HepG2 (cell line): ENCODE results near the gene COMMD7. TPM values are rescaled to one million over a fixed set of nuclear protein-coding genes. Genes with fewer than 3 reads are reported as not detected.
A peak's percentile ranks its signal among the peaks of the same experiment; 100 is the strongest.

Experiments
- ARID2 ChIP-seq: sonication (generic); formaldehyde crosslinking; IDR thresholded peaks from 2 replicates; pipeline ENCODE4 v1.8.1; 2022; ENCODE audit warnings: mild to moderate bottlenecking, missing genetic modification reagents, borderline replicate concordance
- ATF1 ChIP-seq: IDR thresholded peaks from 2 replicates; pipeline ENCODE4 v1.6.1; 2016; ENCODE audit warnings: mild to moderate bottlenecking, control low read depth
- BRD4 ChIP-seq: sonication (generic); formaldehyde crosslinking; IDR thresholded peaks from 2 replicates; pipeline ENCODE4 v1.4.0; 2020; ENCODE audit warnings: missing genetic modification reagents
- EED ChIP-seq: sonication (generic); formaldehyde crosslinking; IDR thresholded peaks from 2 replicates; pipeline ENCODE4 v1.5.0; 2020; ENCODE audit warnings: mild to moderate bottlenecking, missing genetic modification reagents
- LCORL ChIP-seq, 2 experiments: fragments of 450-650 bp in 1 of 2; sonication (generic) in 1 of 2; formaldehyde crosslinking in 1 of 2; IDR thresholded peaks; 2 replicates each; pipeline versions ENCODE4 v1.5.0 to v1.6.1; 2017 to 2020; ENCODE audit warnings: antibody characterized with exemption in 1 of 2, missing genetic modification reagents in 1 of 2
- NAIF1 ChIP-seq: sonication (generic); formaldehyde crosslinking; IDR thresholded peaks from 2 replicates; pipeline ENCODE4 v1.5.0; 2020; ENCODE audit warnings: mild to moderate bottlenecking, missing genetic modification reagents, borderline replicate concordance
- PATZ1 ChIP-seq: sonication (generic); formaldehyde crosslinking; IDR thresholded peaks from 2 replicates; pipeline ENCODE4 v1.4.0; 2020; ENCODE audit warnings: missing genetic modification reagents
- PCBP2 ChIP-seq: fragments of 200-400 bp; formaldehyde crosslinking; optimal IDR thresholded peaks from 2 replicates; pipeline ENCODE3; 2018; ENCODE audit warnings: low read length, low read depth; ENCODE audit not compliant: poor library complexity, severe bottlenecking
- PHB2 ChIP-seq: fragments of 450-650 bp; IDR thresholded peaks from 2 replicates; pipeline ENCODE4 v1.6.1; 2018; ENCODE audit not compliant: partially characterized antibody
- SMC3 ChIP-seq: IDR thresholded peaks from 2 replicates; pipeline ENCODE4 v1.6.1; 2011; ENCODE audit warnings: low read length, improper control_type of control experiment
- SNAI1 ChIP-seq: sonication (generic); formaldehyde crosslinking; IDR thresholded peaks from 2 replicates; pipeline ENCODE4 v1.5.0; 2020; ENCODE audit warnings: mild to moderate bottlenecking, missing genetic modification reagents, borderline replicate concordance
- SNAPC4 ChIP-seq: sonication (generic); formaldehyde crosslinking; IDR thresholded peaks from 2 replicates; pipeline ENCODE4 v1.4.0; 2020; ENCODE audit warnings: mild to moderate bottlenecking, missing genetic modification reagents
- SP140L ChIP-seq: sonication (generic); formaldehyde crosslinking; IDR thresholded peaks from 2 replicates; pipeline ENCODE4 v1.4.0; 2020; ENCODE audit warnings: missing genetic modification reagents, borderline replicate concordance
- TBX2 ChIP-seq: sonication (generic); formaldehyde crosslinking; IDR thresholded peaks from 2 replicates; pipeline ENCODE4 v1.5.0; 2020; ENCODE audit warnings: missing genetic modification reagents, mild to moderate bottlenecking, borderline replicate concordance
- YEATS4 ChIP-seq: sonication (generic); formaldehyde crosslinking; IDR thresholded peaks from 2 replicates; pipeline ENCODE4 v1.4.0; 2020; ENCODE audit warnings: missing genetic modification reagents, borderline replicate concordance
- YY1 ChIP-seq: IDR thresholded peaks from 2 replicates; pipeline ENCODE4 v1.6.1; 2011; ENCODE audit warnings: low read length, low read depth, moderate library complexity, mild to moderate bottlenecking; ENCODE audit not compliant: insufficient read depth, insufficient replicate concordance
- ZBTB42 ChIP-seq: sonication (generic); formaldehyde crosslinking; IDR thresholded peaks from 2 replicates; pipeline ENCODE4 v1.5.0; 2020; ENCODE audit warnings: mild to moderate bottlenecking, missing genetic modification reagents
- ZNF326 ChIP-seq: sonication (generic); formaldehyde crosslinking; IDR thresholded peaks from 2 replicates; pipeline ENCODE4 v1.4.0; 2020; ENCODE audit warnings: missing genetic modification reagents, borderline replicate concordance
- ZNF513 ChIP-seq: sonication (generic); formaldehyde crosslinking; conservative IDR thresholded peaks from 2 replicates; pipeline ENCODE4 v1.5.0; 2020; ENCODE audit warnings: missing genetic modification reagents
- ZNF614 ChIP-seq: IDR thresholded peaks from 2 replicates; pipeline ENCODE4 v1.6.1; 2018; ENCODE audit warnings: missing biosample characterization, missing genetic modification reagents, inconsistent platforms, borderline replicate concordance
- ZNF775 ChIP-seq: sonication (generic); formaldehyde crosslinking; IDR thresholded peaks from 2 replicates; pipeline ENCODE4 v1.4.0; 2020; ENCODE audit warnings: missing genetic modification reagents, mild to moderate bottlenecking, moderate library complexity, borderline replicate concordance
- polyA plus RNA-seq, 8 experiments: library from polyadenylated mRNA; depleted of rRNA in 3 of 8; stranded (reverse) in 7 of 8; unstranded in 1 of 8; fragments of >200 nt; fragmentation: Illumina TruSeq in 4 of 8; extraction: Trizol in 4 of 8; gene quantifications; 2 replicates each; pipeline versions ENCODE4 v1.2.1 to v1.2.3, GENCODE V29; 2011 to 2016; ENCODE audit warnings: low read depth in 4 of 8, missing spikeins in 1 of 8, mixed read lengths in 1 of 8; ENCODE audit not compliant: insufficient read depth in 1 of 8
- total RNA-seq, 5 experiments: library from RNA; depleted of rRNA; stranded (reverse); fragments of >200 nt; fragmentation: Illumina TruSeq; extraction: Trizol; gene quantifications; 2 replicates each; pipeline ENCODE4 v1.2.3, GENCODE V29; 2016; ENCODE audit warnings: low read depth in 1 of 5

Gene COMMD7
- total and polyA plus RNA-seq, 2 of the 13 experiments (the other 11 are each of a cell fraction or from before 2014, with no cell fraction given), result 42.1 to 53.3 TPM

- TF ChIP-seq LCORL (IDR thresholded peaks at IDR 0.05) (no peak), LCORL (CRISPR knock-in tag; IDR thresholded peaks at IDR 0.05) (no peak), SNAI1 (no peak), NAIF1 (0 out of 2 replicates have a peak, but pooled peaks have one; percentile 18), PATZ1 (CRISPR knock-in tag) (0 out of 2 replicates have a peak, but pooled peaks have one; percentile 12), TBX2 (CRISPR knock-in tag) (peak; percentile 43; the same call in 1 of the 2 replicates), ZNF775 (CRISPR knock-in tag) (no peak), PHB2 (no peak), BRD4 (CRISPR knock-in tag) (no peak), ZNF614 (CRISPR knock-in tag) (no peak), YEATS4 (CRISPR knock-in tag) (no peak), ZBTB42 (CRISPR knock-in tag) (no peak), SMC3 (no peak), ZNF513 (CRISPR knock-in tag) (no peak), EED (no peak), ATF1 (CRISPR knock-in tag) (no peak), YY1 (no peak), SP140L (CRISPR knock-in tag) (0 out of 2 replicates have a peak, but pooled peaks have one; percentile 41), ARID2 (CRISPR knock-in tag) (no peak), SNAPC4 (CRISPR knock-in tag) (no peak), PCBP2 (no peak), ZNF326 (no peak)
Observed at GRCh38 chr20:32709632-32710121, 33.6 kb downstream of the COMMD7 start (continued).
